NCI-H345 treated with DMSO at 0.1 percent for 48 hours (cell line): Measurements from ENCODE around the gene PTTG1IP.

Experiments
- DNase-seq: peaks from one replicate; lab custom pipeline; 2025; ENCODE audit not compliant: unreplicated experiment; lab: John Stamatoyannopoulos, UW

PTTG1IP gene

GRCh38 chr21:44898011-44898488 is 24.6 kb upstream of the PTTG1IP start:
- DNase-seq: no peak

- no peak for DNase-seq
These were observed 24.0 kb upstream of the PTTG1IP start for GRCh38 chr21:44897326-44898010.

- no peak for DNase-seq
These were observed 23.2 kb upstream of the PTTG1IP start for GRCh38 chr21:44896561-44897286.

DNA sequence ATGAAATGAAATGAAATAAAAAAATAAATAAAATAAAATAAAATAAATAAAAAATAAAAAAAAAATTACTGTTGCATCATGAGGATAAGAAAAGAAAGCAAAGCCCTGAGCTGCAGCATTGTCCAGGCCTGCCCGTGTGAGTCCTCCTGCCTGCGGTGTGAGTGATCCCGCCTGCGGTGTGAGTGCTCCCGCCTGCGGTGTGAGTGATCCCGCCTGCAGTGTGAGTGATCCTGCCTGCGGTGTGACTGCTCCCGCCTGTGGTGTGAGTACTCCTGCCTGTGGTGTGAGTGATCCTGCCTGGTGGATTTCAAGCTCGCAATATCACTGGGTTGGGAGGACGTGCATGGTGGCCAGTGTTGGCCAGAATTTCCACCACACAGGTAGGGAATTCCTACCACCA is 22.4 kb upstream of the PTTG1IP start:
- no peak for DNase-seq

- DNase-seq: no peak
These were observed 21.3 kb upstream of the PTTG1IP start for GRCh38 chr21:44894687-44895302.

GRCh38 chr21:44893948-44894656 is 20.6 kb upstream of the PTTG1IP start:
- no peak for DNase-seq

DNA sequence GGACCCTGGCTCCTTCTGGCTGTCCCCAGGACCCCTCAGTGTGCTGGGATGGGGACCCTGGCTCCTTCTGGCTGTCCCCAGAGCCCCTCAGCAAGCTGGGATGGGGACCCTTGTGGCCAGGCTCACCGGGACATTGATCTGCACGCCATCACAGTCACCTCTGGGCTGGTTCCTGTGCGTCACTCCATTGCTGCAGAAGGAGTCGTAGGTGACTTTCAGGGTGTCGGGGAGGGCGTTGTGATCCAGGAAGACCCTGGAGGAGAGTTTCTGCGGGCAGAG is 19.7 kb upstream of the PTTG1IP start:
- DNase-seq: no peak

DNA sequence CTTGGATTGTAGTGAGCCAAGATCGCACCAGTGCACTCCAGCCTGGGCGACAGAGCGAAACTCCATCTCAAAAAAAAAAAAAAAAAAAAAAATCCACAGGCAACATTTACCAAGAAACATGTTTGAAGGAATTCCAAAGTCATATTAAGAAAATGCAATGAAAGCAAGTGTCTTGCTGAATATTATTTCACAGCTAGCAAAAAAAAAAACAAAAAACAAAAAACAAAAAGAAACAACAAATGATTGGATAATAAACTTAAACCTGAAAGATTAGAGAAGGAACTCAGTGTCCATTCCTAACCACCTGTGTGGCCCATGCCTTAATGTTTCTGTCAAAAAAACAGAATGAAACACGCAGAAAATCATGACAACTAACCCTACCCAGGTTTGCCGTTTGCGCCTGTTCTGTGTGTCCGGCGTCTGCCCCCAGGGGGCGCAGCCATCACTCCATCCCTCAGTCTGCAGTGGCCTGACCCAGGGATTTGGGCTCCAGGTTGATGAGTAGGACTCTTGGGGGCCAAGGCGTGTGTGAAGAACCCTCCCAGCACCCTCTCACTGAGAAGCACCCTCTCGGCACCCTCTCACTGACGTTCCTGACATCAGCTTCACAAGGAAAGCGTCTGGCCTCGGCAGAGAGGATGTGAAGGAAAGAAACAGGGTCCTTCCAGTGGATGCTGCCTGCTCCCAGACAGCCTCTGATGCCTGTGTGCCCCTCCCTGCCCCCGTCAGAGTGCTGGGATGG is 19.2 kb upstream of the PTTG1IP start:
- peak; percentile 39 for DNase-seq

DNA sequence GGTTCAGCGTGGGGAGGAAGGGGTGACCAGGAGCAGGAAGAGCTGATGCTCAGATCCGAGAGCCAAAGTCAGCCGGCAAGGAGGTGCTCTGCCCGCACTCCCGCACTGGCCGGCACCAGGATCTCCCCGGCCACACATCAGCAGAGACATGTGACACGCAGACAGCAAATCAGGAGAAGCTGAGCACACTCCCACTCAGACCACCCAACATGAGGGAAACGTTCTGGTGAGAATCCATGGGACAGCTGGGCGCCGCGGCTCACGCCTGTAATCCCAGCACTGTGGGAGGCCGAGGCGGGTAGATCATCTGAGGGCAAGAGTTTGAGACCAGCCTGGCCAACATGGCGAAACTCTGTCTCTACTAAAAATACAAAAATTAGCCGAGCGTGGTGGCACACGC is 18.6 kb upstream of the PTTG1IP start:
- DNase-seq: no peak

DNA sequence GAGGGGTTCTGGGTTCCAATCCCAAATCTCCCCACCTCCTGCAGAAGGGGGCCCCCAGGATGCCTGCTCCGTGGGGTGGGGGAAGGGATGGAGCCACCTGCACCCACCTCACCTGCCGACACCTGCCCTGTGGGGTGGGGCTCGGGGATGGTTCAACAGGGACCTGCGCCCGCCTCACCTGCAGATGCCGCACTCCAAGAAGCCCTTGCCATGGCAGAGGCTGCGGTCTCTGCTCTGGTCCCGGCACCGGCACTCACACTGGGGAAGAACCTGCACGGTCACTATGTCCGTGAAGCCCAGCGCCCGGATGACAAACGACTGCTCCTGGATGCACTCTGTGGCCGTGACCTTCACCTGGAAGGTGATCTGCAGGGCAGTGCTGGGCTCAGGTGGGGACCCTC is 18.1 kb upstream of the PTTG1IP start:
- no peak for DNase-seq

DNA sequence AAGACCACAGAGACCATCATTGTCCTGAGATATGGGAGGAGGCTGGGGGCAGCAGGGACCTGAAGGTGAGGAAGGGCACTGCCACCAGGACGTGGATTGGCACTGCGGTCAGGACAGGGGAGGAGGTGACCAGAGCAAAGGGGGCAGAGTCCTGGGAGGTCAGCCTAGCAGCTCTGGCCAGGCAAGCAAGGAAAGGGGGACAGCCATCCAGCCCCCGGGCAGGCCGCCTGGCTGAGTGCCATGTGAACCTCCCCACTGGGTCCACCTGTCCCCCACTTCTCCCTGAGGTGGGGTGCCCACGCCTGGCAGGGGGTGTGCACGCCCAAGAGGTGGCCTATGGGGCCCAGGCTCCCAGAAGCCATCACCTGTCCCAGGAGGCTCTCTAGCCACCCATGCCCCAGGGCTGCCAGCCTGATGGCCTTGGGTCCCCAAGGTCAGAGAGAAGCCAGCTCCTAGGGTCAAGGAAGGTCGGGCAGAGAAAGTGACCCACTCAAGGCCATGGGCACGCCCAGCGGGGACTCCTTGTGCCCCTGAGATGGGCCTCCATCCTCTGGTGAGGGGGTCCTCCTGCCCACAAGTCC is 17.6 kb upstream of the PTTG1IP start:
- DNase-seq: no peak

DNA sequence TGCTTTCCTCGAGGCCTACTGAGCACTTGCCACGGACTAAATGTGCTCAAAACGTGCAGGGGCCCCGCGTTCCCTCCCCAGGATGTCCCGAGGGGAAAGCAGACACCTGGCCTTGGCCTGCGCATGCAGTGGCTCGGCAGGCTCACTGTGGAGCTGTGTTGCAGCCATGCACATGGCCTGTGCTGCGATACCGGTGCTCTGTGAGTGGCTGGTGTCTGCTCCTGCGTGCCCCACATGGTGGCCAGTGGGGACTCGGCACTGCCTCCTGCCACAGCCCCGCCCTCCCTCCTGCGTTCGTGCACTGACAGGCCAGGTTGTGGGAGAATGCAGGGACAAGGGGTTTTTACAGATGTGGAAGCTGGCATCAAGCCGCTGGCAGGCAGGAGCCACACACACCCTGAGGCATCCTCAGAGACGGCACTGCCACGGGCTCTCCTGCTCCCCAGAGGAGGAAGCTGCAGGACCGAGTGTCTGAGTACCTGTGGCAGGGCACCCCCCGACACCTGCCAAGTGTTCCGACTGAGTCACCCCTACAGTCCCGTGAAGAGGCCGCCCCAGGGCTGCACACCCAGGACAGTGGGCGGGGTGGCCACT is 16.9 kb upstream of the PTTG1IP start:
- DNase-seq: no peak

DNA sequence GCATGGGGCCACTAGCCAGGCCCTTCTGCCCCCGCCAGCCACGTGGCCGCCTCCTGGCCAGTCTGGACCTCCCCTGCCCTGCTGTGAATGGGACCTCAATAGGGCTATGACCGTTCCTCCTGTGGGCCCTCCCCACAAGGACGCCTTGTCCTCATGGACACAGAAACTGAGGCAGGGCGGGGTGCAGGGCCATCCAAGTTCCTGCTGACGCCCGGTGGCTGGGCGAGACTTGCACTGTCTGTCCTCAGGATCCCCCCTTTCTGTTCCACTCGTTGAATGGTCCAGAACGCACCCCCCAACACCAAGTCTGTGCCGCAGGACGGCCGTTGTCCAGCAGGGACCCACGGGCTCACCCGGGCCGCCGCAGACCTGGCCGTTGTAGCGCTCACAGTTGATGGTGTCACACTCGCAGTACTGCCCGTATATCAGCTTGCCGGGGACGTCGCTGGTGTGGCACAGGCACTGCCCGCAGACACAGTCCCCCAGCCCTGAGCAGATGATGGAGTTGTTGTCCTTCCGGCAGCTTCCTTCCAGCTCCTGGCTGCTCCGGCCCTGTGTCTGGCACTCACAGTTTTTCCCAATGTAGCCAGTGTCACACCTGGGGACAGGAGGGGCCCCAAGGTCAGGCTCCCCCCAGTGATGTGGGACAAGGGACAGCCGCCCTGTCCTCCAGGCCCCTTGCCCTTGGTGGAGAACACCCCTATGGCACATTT is 16.3 kb upstream of the PTTG1IP start:
- no peak for DNase-seq

- no peak for DNase-seq
These were observed 15.4 kb upstream of the PTTG1IP start for GRCh38 chr21:44888581-44889550.

GRCh38 chr21:44887807-44888580 is 14.5 kb upstream of the PTTG1IP start:
- no peak for DNase-seq

GRCh38 chr21:44887126-44887806 is 13.8 kb upstream of the PTTG1IP start:
- DNase-seq: no peak
